RWPE2 (cell line): ENCODE measurements around the gene RASD2.

Source experiments
- ATAC-seq: fragments of 200-7000 bp; cut with Tn5 transposase; 3 replicates; pipeline ENCODE4 v1.9.1; 2021; ENCODE audit warnings: low read depth
- DNase-seq: peaks from one replicate; pipeline ENCODE4 v3.0.0-alpha.2; 2020; ENCODE audit warnings: low spot score
- H3K27ac ChIP-seq: fragments of 450-650 bp; 2 replicates; pipeline ENCODE4 v1.5.1; 2017; ENCODE audit warnings: mild to moderate bottlenecking; ENCODE audit not compliant: poor library complexity, severe bottlenecking
- H3K27me3 ChIP-seq: fragments of 250-450 bp; sonication (Bioruptor Pico); 2 replicates; pipeline ENCODE4 v1.5.1; 2021; ENCODE audit warnings: mild to moderate bottlenecking, moderate library complexity; ENCODE audit not compliant: insufficient read depth, poor library complexity, severe bottlenecking
- H3K36me3 ChIP-seq: fragments of 250-450 bp; sonication (Bioruptor Pico); 2 replicates; pipeline ENCODE4 v1.5.1; 2020; ENCODE audit warnings: low read depth, mild to moderate bottlenecking, moderate library complexity
- H3K4me1 ChIP-seq: fragments of 250-450 bp; sonication (Bioruptor Pico); 2 replicates; pipeline ENCODE4 v1.5.1; 2021; ENCODE audit warnings: mild to moderate bottlenecking, moderate library complexity; ENCODE audit not compliant: insufficient read depth, poor library complexity, severe bottlenecking
- H3K4me3 ChIP-seq: fragments of 250-450 bp; sonication (Bioruptor Pico); 2 replicates; pipeline ENCODE4 v1.5.1; 2021; ENCODE audit warnings: mild to moderate bottlenecking, moderate library complexity; ENCODE audit not compliant: severe bottlenecking
- H3K9me3 ChIP-seq: fragments of 250-450 bp; sonication (Bioruptor Pico); 2 replicates; pipeline ENCODE4 v1.5.1; 2021; ENCODE audit warnings: mild to moderate bottlenecking, moderate library complexity; ENCODE audit not compliant: severe bottlenecking
- CTCF ChIP-seq: fragments of 450-650 bp; IDR thresholded peaks from one replicate; pipeline ENCODE4 v1.5.1; 2017; ENCODE audit warnings: mild to moderate bottlenecking, moderate library complexity; ENCODE audit not compliant: poor library complexity, severe bottlenecking

RASD2 gene

GRCh38 chr22:35526333-35526979 is 14.2 kb upstream of the RASD2 start:
- Histone ChIP-seq H3K9me3 (no peaks in the 10 kb centered on the region), H3K27ac (no peak overlapping the region), H3K36me3 (no peaks in the 10 kb centered on the region), H3K27me3 (no peaks in the 10 kb centered on the region), H3K4me3 (no peak overlapping the region), H3K4me1 (no peaks in the 10 kb centered on the region)
- no peak for TF ChIP-seq CTCF
- DNase-seq (no peak), ATAC-seq (no peak)

- H3K36me3 ChIP-seq: no peaks in the 10 kb centered on the region
- H3K27me3 ChIP-seq: no peaks in the 10 kb centered on the region
- no peak overlapping the region for H3K4me3 ChIP-seq
- no peak for TF ChIP-seq CTCF
- DNase-seq: no peak
- no peaks in the 10 kb centered on the region for H3K4me1 ChIP-seq
- no peak for ATAC-seq
- no peaks in the 10 kb centered on the region for H3K9me3 ChIP-seq
- H3K27ac ChIP-seq: no peak overlapping the region
Observed at GRCh38 chr22:35528927-35529326, 11.7 kb upstream of the RASD2 start.

- Histone ChIP-seq H3K4me1 (no peaks in the 10 kb centered on the region), H3K27me3 (no peaks in the 10 kb centered on the region), H3K9me3 (no peaks in the 10 kb centered on the region), H3K4me3 (no peak overlapping the region), H3K27ac (no peak overlapping the region), H3K36me3 (no peaks in the 10 kb centered on the region)
- DNase-seq (no peak), ATAC-seq (no peak)
- TF ChIP-seq CTCF: no peak
Observed at GRCh38 chr22:35530700-35531099, 9.9 kb upstream of the RASD2 start.

- no peak for ATAC-seq
- DNase-seq: no peak
- no peak overlapping the region for H3K27ac ChIP-seq
Observed at GRCh38 chr22:35531202-35531601, 9.4 kb upstream of the RASD2 start.

More at GRCh38 chr22:35531202-35531601, 9.4 kb upstream of the RASD2 start:
- H3K36me3 ChIP-seq: no peaks in the 10 kb centered on the region
- no peak overlapping the region for H3K4me3 ChIP-seq
- H3K27me3 ChIP-seq: no peaks in the 10 kb centered on the region
- no peak for TF ChIP-seq CTCF
- no peaks in the 10 kb centered on the region for H3K9me3 ChIP-seq
- peaks cover 4% of the 10 kb centered on the region for H3K4me1 ChIP-seq
